ENCODE results near the gene DNLZ. TPM values are rescaled to one million over a fixed set of nuclear protein-coding genes. Genes with fewer than 3 reads are reported as not detected.
A peak's percentile ranks its signal among the peaks of the same experiment; 100 is the strongest.

DNLZ gene
- total RNA-seq, 3 donors from 2014 or later, result 75.5 to 82.7 (median 75.5) TPM

DNA sequence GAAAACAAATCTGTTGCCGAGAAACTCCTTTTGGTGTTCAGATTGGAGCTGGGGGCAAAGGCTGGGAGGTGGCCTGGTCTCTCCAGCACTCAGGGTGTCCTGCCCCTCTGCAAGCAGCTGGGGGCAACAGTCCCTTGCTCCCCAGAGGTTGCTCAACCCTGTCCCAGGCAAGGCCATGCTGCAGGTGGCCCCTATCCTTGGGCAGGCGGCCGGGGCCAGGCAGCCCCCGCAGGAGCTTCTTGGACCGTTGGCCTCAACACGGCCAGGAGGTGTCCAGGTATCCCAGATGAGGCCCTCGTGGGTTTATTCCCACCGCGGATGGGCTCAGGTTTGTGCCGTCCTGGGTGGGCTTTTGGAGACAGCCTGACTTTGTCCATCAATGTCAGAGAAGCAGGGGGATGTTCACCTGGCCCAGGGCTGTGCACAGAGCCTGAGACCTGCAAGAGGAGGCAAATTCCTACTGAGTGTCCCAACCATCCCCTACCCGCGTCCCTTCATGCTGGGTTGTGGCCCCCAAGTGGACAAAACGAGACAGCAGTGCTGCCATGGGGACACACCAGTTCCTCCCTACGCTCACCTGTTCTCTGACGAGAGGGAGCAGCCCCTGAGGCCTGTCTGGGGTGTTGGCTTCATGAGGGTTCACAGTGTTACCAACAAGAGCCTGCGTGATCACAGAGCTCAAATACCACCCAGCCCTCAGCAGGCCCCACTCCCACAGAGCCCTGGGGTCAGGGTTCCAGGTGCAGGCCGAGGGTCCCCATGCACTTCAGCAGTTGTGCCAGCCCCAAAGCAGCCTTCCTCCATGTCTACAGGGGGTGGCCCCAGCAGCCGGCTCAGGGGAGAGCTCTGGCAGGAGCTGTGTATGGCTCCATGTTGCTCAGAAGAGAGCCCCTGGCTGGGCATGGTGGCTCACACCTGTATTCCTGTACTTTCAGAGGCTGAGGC is 50.2 kb downstream of the DNLZ start:
- no peak overlapping the region for H3K4me3 Mint-ChIP-seq
- ATAC-seq (no peak), DNase-seq (no peak)
- H3K27me3 Mint-ChIP-seq (ENCODE audit: low read depth), result no peaks in the 10 kb centered on the region
- H3K4me1 Mint-ChIP-seq (ENCODE audit: low read depth), result no peaks in the 10 kb centered on the region
- peaks cover 5% of the 10 kb centered on the region for H3K9me3 Mint-ChIP-seq
- no peaks in the 10 kb centered on the region for H3K36me3 Mint-ChIP-seq (ENCODE audit: insufficient read depth)

DNA sequence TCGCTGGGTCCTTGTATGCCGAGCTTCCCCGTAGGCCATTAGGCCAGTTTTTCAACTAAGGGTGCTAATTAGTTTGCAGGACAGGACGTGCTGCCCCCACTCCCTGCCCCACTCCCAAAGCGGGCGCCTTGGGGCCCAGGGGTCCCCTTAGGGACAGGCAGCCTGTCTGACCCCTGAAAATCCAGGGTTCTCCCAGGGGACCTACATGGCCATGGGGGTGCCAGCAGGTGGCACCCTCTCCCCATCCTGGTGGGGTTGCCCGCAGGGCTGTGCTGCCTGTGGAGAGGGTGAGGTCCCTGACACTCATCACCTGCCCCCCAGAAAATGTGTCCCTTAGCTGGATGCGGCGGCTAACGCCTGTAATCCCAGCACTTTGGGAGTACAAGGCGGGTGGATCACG is 51.1 kb downstream of the DNLZ start:
- Mint-ChIP-seq H3K4me1 (ENCODE audit: low read depth) (no peaks in the 10 kb centered on the region), H3K27me3 (ENCODE audit: low read depth) (no peaks in the 10 kb centered on the region), H3K4me3 (no peak overlapping the region), H3K36me3 (ENCODE audit: insufficient read depth) (no peaks in the 10 kb centered on the region), H3K9me3 (peaks cover 5% of the 10 kb centered on the region)
- DNase-seq (peak; percentile 43), ATAC-seq (peak; percentile 66 to 73)

- DNase-seq (no peak), ATAC-seq (no peak)
- Mint-ChIP-seq H3K36me3 (ENCODE audit: insufficient read depth) (no peaks in the 10 kb centered on the region), H3K9me3 (peaks cover 5% of the 10 kb centered on the region), H3K4me1 (ENCODE audit: low read depth) (no peaks in the 10 kb centered on the region), H3K27me3 (ENCODE audit: low read depth) (no peaks in the 10 kb centered on the region), H3K4me3 (no peak overlapping the region)
These were observed 51.6 kb downstream of the DNLZ start for GRCh38 chr9:136312009-136312375.

DNA sequence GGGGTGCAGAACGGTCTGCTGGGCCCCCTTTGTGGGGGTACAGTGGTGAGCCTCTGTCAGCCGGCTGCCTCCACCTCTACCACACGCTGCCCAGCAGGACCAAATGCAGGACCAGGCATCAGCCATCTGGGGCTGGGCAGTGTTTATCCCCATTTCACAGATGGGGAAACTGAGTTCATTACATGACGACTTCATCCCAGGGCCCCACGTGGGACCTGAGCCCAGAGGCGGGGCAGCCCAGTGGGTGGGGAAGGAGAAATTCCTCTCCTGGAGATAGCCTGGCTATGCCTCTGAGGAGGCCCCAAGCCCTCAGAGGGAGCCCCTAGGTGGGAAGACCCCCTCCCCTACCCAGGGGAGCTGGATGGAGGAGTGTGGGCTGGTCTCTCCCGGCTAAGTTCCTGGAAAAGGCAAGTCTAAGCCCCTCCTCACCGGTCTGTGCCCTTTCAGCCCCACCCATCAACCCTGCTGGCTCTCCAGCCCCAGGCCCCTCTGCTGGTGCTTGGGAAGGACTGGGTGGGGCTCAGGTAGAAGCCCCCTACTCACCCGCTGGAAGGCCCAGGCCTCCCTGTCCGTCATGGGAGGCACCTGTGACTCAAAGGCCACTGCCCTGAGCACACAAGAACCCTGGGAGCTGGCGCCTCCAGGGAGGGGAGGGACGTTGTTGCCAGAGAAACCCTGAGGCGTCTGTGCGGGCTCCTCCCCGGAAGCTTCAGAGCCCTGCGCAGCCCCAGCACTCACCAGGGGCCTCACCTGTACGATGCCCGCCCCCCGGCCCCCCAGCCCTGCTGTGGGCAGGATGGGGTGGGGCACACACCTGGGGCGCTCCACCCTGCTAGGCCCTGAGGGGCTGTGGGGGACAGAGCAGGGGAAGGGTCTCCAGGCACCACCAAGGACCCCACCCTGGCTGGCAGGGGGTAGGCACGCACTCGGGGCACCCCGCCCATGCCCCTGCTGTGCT is 52.2 kb downstream of the DNLZ start:
- Mint-ChIP-seq H3K4me3 (no peak overlapping the region), H3K36me3 (ENCODE audit: insufficient read depth) (no peaks in the 10 kb centered on the region), H3K4me1 (ENCODE audit: low read depth) (peaks cover 3% of the 10 kb centered on the region), H3K9me3 (peaks cover 5% of the 10 kb centered on the region), H3K27me3 (ENCODE audit: low read depth) (peaks cover 2% of the 10 kb centered on the region)
- ATAC-seq, result no peak
- no peak for DNase-seq

GRCh38 chr9:136310273-136311030 is 53.1 kb downstream of the DNLZ start:
- ATAC-seq, result no peak
- Mint-ChIP-seq H3K9me3 (no peaks in the 10 kb centered on the region), H3K36me3 (ENCODE audit: insufficient read depth) (no peaks in the 10 kb centered on the region), H3K4me3 (no peak overlapping the region), H3K4me1 (ENCODE audit: low read depth) (peaks cover 6% of the 10 kb centered on the region), H3K27me3 (ENCODE audit: low read depth) (peaks cover 5% of the 10 kb centered on the region)
- DNase-seq, result no peak

- peaks cover 6% of the 10 kb centered on the region for H3K4me1 Mint-ChIP-seq (ENCODE audit: low read depth)
- ATAC-seq, result no peak
- H3K36me3 Mint-ChIP-seq (ENCODE audit: insufficient read depth), result no peaks in the 10 kb centered on the region
- no peak overlapping the region for H3K4me3 Mint-ChIP-seq
- peaks cover 7% of the 10 kb centered on the region for H3K27me3 Mint-ChIP-seq (ENCODE audit: low read depth)
- DNase-seq, result no peak
- H3K9me3 Mint-ChIP-seq, result no peaks in the 10 kb centered on the region
These were observed 53.7 kb downstream of the DNLZ start for GRCh38 chr9:136309806-136310220.

Other genes with a start within 250 kb of the DNLZ start
- 10 to 100 TPM; 46.3 to 47.4 (median 46.5) TPM for gene TMEM250, start 244.9 kb downstream of the DNLZ start, total RNA-seq
- gene LHX3, start 158.6 kb downstream of the DNLZ start, total RNA-seq, result under 1 TPM in 2 of 3 donors, not detected in 1; 0.08 to 0.11 TPM
- 10 to 100 TPM; 26.9 to 30.3 (median 27.5) TPM for gene QSOX2, start 117.9 kb downstream of the DNLZ start, total RNA-seq
- gene CCDC187, start 59.6 kb downstream of the DNLZ start, total RNA-seq, result under 1 TPM in 1 of 3 donors, not detected in 2; 0.11 TPM
- gene GPSM1, start 36.2 kb downstream of the DNLZ start, total RNA-seq, result 10 to 100 TPM; 12.8 to 13.6 (median 13.4) TPM
- 1 to 10 TPM; 1.4 to 3.4 (median 2.4) TPM for gene CARD9, start 9.9 kb upstream of the DNLZ start, total RNA-seq
- 10 to 100 TPM; 43.7 to 48.0 (median 44.5) TPM for gene SNAPC4, start 36.4 kb upstream of the DNLZ start, total RNA-seq
- gene ENTR1, start 46.9 kb upstream of the DNLZ start, total RNA-seq, result 10 to 100 TPM; 52.8 to 65.0 (median 59.9) TPM
- gene PMPCA, start 46.9 kb upstream of the DNLZ start, total RNA-seq, result 10 to 100 TPM; 85.8 to 95.5 (median 94.7) TPM
- gene INPP5E, start 76.1 kb upstream of the DNLZ start, total RNA-seq, result 10 to 100 TPM; 20.7 to 25.2 (median 22.5) TPM
- 10 to 100 TPM; 76.6 to 84.0 (median 78.9) TPM for gene SEC16A, start 119.3 kb upstream of the DNLZ start, total RNA-seq
- 100 to 1,000 TPM; 124 to 128 (median 125) TPM for gene NOTCH1, start 182.3 kb upstream of the DNLZ start, total RNA-seq

Measured in activated T-cell treated with anti-CD3 and anti-CD28 coated beads, Interleukin-2, amount 50 U/mL, for 4 hours (primary cell).